ENCODE data around the gene SMC4.
A peak's percentile ranks its signal among the peaks of the same experiment; 100 is the strongest.

The SMC4 gene

GRCh38 chr3:160409812-160410610, 10.6 kb downstream of the SMC4 start:
- TF ChIP-seq CTCF (IDR thresholded peaks at IDR 0.05; ENCODE audit: insufficient read depth, low read length, missing control alignments): no peak
- DNase-seq (ENCODE audit: low read depth, low spot score): no peak
- ChIA-PET CTCF (interaction anchor here (1.2 to 2.2 kb wide), 5 partner anchors 9 to 378 kb away, joined by 3 to 10 read pairs (median 6); no protein-coding TSS in a partner anchor), POLR2A (no interaction called here)
- no peak overlapping the region for H3K4me3 ChIP-seq (ENCODE audit: low read depth, low read length)

GRCh38 chr3:160412477-160412876, 13.0 kb downstream of the SMC4 start:
- CTCF ChIA-PET: interaction anchor here (0.7 to 7.0 kb wide), 27 partner anchors 9 to 528 kb away, joined by 3 to 133 read pairs (median 4); no protein-coding TSS in a partner anchor
- no peak for TF ChIP-seq CTCF (IDR thresholded peaks at IDR 0.05; ENCODE audit: insufficient read depth, low read length, missing control alignments)
- POLR2A ChIA-PET: no interaction called here
- H3K4me3 ChIP-seq (ENCODE audit: low read depth, low read length): no peak overlapping the region
- no peak for DNase-seq (ENCODE audit: low read depth, low spot score)

GRCh38 chr3:160413613-160414248, 14.3 kb downstream of the SMC4 start:
- ChIA-PET POLR2A (no interaction called here), CTCF (interaction anchor here (0.7 to 7.0 kb wide), 44 partner anchors 8 to 585 kb away, joined by 3 to 133 read pairs (median 4); partner anchors contain the start of gene IL12A)
- H3K4me3 ChIP-seq (ENCODE audit: low read depth, low read length): no peak overlapping the region
- no peak for DNase-seq (ENCODE audit: low read depth, low spot score)
- TF ChIP-seq CTCF (IDR thresholded peaks at IDR 0.05; ENCODE audit: insufficient read depth, low read length, missing control alignments): peak; percentile 70

GRCh38 chr3:160417311-160417710, 17.9 kb downstream of the SMC4 start:
- POLR2A ChIA-PET: no interaction called here
- CTCF ChIA-PET: interaction anchor here (1.1 to 7.0 kb wide), 6 partner anchors 10 to 411 kb away, joined by 3 to 133 read pairs (median 4); partner anchors contain the start of gene SMC4
- no peak for DNase-seq (ENCODE audit: low read depth, low spot score)
- no peak overlapping the region for H3K4me3 ChIP-seq (ENCODE audit: low read depth, low read length)
- TF ChIP-seq CTCF (IDR thresholded peaks at IDR 0.05; ENCODE audit: insufficient read depth, low read length, missing control alignments): no peak

GRCh38 chr3:160427832-160428424, 28.5 kb downstream of the SMC4 start:
- CTCF ChIA-PET: interaction anchor here (0.9 to 1.5 kb wide), 2 partner anchors 46 to 264 kb away, joined by 3 read pairs; no protein-coding TSS in a partner anchor
- no peak for DNase-seq (ENCODE audit: low read depth, low spot score)
- H3K4me3 ChIP-seq (ENCODE audit: low read depth, low read length): no peak overlapping the region
- POLR2A ChIA-PET: no interaction called here
- TF ChIP-seq CTCF (IDR thresholded peaks at IDR 0.05; ENCODE audit: insufficient read depth, low read length, missing control alignments): no peak

GRCh38 chr3:160434071-160434470, 34.6 kb downstream of the SMC4 start:
- TF ChIP-seq CTCF (IDR thresholded peaks at IDR 0.05; ENCODE audit: insufficient read depth, low read length, missing control alignments): no peak
- ChIA-PET POLR2A (interaction anchor here (1.6 kb wide), 1 partner anchor 27 kb away, joined by 6 read pairs; no protein-coding TSS in a partner anchor), CTCF (no interaction called here)
- no peak overlapping the region for H3K4me3 ChIP-seq (ENCODE audit: low read depth, low read length)
- peak; percentile 40 for DNase-seq (ENCODE audit: low read depth, low spot score)

Data from AG04449 (cell line).